ENCODE results near the gene FOCAD.
"Not testable (repeated sequence)": the region's sequence is repeated elsewhere in the genome, so short reads cannot be mapped to it uniquely, and the experiment has no call there.

The FOCAD gene

DNA sequence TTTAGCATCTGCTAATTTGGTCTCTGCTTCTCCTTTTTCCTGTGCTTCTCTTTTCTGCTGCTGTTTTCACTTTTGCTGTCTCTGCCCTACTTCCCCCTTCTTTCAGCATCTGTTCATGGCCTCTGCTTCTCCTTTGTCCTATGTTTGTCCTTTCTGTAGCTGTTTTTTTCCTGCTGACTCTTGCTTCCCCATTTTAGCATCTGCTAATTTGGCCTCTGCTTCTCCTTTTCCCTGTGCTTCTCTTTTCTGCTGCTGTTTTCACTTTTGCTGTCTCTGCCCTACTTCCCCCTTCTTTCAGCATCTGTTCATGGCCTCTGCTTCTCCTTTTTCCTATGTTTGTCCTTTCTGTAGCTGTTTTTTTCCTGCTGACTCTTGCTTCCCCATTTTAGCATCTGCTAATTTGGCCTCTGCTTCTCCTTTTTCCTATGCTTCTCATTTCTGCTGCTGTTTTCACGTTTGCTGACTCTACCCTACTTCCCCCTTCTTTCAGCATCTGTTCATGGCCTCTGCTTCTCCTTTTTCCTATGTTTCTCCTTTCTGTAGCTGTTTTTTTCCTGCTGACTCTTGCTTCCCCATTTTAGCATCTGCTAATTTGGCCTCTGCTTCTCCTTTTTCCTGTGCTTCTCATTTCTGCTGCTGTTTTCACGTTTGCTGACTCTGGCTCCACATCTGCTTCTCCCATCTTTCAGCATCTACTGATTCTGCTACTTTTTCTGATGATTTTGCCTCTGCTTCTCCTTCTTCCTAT lies 290.3 kb downstream of the FOCAD start:
- DNase-seq (ENCODE audit: low spot score), result not testable (repeated sequence)

DNA sequence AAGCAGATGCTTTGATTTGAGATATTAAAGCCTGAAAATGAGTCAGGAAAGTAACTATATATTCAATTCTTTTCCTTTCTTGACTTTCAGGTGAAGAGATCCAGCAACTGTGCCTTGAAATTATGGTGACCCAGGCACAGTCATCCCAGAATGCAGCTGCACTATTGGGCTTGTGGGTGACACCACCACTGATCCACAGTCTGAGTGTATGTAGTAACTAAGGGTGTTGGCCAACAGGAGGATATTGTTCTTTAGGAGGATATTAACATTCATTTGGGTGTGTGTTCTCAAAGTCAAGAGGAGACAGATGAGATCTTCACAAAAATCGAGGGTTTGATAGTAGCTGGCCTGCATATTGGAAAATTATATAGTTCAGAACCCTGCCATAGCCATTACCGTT lies 294.2 kb downstream of the FOCAD start:
- DNase-seq (ENCODE audit: low spot score), result no peak

DNA sequence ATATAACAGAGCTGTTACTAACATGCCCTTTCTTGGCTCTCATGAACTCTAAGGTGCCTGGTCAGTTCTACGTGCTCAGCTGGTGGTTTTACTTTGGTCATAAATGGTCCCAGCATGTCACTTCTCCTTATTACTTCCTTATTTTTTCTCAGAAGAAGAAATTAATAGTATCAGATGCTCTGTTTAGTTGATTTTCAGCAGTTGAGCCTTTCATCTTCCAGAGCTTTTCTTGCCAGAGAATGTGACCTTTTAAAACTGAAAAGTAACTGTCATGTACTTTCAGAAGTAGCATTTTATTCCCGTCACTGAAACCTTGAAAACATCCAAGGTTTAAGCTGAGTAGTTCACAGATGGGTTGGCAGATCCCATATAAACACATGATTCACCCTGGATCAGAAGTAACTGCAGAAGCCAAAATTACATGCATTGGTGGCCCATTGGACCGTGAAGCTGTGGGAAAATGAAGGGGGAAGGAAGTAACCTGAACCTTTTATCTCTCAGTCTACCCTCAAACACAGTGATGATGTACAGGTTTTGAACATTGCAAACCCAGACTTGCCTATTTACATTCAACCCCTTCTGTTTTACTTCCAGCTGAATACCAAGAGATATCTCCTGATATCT lies 296.9 kb downstream of the FOCAD start:
- peak; percentile 35 for DNase-seq (ENCODE audit: low spot score)

DNA sequence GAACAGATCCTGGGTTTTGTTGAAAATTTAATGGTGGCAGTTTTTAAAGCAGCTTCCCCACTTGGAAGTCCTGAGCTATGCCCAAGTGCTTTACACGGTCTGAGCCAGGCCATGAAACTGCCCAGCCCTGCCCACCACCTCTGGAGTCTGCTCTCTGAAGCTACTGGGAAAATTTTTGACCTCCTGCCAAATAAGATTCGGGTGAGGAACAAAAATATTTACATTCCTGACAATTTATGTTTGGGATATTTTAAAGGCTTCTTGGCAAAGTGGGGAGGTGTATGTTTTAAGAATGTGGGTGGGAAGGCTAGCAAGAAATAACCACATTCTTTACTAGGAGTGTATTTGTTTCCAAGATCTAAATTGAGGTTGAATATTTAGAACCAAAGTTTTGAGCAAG lies 297.4 kb downstream of the FOCAD start:
- DNase-seq (ENCODE audit: low spot score), result peak; percentile 35

DNA sequence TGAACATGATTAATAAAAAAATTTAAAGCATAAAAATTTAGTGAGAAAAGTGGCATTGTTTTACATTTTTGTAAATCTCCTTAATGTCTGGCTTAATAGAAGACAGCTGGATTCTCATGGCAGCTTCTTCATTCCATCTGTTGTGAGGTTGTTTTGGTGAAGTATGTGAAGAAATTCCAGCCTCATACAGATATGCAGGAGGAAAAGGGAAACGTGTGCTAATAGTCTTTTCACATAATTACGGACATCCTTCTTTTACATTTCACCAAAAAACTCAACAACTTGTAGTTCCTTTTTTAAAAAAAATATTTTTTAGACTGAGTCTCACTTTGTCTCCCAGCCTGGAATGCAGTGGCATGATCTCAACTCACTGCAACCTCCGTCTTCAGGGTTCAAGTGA lies 300.4 kb downstream of the FOCAD start:
- no peak for DNase-seq (ENCODE audit: low spot score)

DNA sequence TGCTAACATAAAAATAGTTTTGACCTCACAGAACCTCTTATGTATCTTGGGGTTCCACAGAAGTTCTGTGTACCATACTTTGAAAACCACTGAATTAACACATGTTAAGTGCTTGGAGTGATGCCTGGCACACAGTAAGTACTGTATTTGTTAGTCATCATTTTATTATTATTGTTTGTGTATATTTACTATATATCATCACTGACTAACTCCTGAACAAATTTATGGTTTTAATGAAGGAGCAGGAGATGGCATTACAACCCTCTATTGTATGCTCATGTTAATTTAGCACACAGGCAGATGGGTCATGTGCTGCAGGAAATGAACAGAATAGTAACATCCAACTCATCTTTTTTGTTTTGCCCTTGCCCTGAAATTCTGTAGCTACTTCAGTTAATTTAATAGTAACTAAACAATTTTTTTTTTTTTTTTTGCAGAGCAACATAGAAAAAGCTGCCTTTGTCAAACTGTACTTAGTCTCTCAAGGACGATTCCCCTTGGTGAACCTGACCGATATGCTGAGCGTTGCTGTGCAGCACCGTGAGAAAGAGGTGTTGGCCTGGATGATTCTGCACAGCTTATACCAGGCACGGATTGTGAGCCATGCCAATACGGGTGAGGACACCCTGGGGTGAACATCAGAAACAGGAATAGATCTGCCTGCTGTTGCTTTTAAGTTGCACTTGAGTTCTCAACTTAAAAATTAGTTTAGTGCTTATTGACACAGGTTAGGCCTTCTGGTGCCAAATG lies 302.0 kb downstream of the FOCAD start:
- no peak for DNase-seq (ENCODE audit: low spot score)

DNA sequence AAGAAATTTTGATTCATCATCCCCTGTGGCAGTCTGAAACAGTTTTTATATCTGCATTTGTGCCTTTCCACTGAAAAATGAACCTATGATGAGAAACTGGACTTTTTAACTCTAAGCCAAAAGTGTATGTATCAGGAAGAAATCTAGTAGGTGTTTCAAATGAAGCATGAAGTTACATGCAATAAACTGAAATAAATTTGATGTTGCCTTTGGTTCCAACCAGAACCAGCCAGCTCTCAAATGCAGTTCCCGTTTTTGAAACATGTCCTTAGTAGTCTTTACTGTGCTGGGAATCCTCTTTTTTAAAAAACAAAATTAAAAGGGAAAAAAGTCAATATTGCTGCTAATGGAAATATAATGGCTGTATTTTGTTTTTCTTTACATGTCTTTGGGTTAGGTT lies 303.5 kb downstream of the FOCAD start:
- DNase-seq (ENCODE audit: low spot score), result no peak

DNA sequence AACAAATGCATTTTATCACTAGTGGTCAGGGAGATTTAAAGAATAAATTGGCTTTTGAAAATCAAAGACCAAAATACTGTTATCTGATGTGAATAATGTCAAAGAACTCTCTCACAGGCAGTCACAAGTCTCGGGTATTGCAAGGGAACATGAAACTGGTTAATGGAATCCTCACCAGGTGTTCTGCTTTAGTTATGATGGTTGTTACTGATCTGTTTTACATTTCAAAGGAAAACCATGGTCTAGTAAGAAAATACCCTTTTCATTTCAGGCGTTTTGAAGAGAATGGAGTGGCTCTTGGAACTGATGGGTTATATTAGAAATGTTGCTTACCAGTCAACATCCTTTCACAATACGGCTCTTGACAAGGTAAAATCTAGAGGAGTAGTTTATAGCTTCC lies 304.0 kb downstream of the FOCAD start:
- no peak for DNase-seq (ENCODE audit: low spot score)

DNA sequence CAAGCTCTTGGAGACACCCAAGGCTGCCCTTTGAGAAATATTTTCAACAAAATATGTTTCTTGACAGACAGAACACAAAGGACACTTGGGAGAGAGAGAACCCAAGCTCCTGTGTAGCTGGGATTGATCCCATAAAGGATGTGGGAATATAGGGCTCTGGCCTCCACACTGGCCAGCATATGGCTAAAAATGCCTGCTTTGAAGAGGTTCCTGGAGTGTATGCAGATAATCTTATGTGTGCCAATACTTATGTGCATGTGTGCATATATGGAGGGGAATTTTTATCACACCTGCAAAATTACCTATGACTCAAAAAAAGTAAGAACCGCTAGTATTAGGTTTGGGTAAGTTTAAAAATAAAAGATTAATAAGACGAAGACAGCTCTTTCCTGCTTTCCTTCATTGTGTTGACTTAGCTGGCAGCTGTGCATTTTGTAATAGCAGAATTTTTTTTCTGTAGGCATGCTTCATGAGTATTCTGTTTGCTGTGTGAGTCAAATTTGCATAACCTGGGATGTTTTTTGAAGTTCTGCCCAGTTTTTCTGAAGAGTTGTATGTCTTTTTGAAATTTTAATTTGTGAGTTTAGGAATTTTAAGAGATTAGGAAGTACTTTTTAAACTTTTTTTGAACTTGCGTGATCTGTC lies 304.7 kb downstream of the FOCAD start:
- no peak for DNase-seq (ENCODE audit: low spot score)

DNA sequence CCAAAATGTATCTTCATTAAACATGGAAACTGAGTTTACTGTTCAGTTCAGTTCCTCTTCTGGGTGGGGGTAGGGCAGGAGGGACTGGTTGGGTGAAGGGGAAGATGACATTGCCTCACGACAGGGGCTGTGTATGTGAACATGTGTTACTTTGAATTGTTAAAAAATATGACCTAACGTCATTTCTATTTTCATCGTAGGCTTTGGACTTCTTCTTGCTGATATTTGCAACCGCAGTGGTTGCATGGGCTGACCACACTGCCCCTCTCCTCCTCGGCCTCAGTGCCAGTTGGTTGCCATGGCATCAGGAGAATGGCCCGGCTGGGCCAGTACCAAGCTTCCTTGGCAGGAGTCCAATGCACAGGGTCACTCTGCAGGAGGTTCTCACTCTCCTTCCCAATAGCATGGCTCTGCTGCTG lies 305.9 kb downstream of the FOCAD start:
- DNase-seq (ENCODE audit: low spot score), result no peak

DNA sequence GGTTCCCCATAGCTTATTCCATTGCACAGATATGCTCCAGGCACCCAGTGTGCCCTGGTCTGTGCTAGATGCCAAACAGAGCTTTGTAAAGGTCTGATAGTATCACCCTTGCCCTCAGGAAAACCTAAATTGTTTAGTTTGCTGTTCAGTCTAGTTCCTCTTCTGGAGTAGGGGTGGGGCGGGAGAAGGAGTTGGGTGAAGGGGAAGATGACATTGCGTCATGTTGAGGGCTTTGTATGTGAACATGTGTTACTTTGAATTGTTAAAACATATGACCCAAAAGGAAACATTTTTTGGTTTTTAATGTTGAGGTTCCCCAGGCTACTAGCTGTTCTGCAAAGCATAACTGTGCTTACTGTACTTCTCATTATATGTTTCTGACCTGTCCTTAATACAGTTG lies 306.8 kb downstream of the FOCAD start:
- no peak for DNase-seq (ENCODE audit: low spot score)

DNA sequence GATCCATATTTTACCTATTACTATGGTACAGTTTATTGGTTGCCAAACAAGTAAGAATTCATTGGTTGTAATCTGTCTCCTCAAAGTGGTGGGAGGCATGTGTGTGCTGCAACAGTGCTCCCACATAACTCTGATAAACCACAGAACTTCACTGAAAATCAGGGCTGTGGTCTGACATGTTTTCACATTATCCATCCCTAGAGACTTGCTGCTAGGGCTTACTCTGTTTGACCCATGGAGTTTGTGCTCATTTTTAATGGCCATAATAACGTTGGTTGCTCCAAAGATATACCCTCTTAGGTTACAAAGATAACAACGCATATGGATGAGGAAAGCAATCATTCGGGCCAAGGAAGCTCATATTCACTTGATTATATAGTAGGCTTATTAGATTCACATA lies 310.4 kb downstream of the FOCAD start:
- no peak for DNase-seq (ENCODE audit: low spot score)

DNA sequence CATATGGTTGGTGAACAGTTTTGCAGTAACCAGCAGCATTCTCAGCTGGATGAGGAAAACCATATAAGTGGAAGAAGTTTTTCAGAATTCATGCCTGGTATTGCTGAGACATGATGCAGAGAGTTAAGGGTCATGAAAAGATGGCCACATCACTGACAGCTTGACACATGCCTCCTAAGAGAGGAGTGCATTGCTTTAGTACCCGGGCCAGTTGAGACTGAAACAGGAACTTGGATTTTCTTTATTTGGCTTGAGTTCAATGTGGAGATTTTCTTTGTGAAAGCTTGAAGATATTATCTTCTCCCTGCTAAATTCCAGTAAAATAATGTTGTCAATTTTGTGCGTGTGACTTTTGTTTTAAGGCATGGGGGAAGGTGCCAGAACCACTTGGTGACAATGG lies 311.6 kb downstream of the FOCAD start:
- DNase-seq (ENCODE audit: low spot score), result no peak

DNA sequence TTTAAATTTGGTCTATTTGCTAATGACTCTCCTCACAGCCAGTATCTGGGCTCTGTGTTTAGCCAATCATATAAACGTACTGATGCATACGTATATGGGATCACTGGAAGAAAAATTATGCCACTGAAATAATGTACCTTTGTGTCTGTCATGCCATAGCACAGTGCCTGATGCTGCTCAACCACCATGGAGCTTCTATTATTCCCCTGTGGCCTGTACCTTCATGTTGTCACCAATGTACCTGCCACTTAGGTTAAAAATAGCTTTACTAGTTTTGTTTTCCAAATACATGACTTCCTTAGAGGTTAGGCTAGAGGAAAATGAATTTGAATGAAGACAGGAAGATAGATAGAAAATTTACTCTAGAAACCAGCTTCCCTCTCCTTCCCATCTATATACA lies 312.8 kb downstream of the FOCAD start:
- no peak for DNase-seq (ENCODE audit: low spot score)

DNA sequence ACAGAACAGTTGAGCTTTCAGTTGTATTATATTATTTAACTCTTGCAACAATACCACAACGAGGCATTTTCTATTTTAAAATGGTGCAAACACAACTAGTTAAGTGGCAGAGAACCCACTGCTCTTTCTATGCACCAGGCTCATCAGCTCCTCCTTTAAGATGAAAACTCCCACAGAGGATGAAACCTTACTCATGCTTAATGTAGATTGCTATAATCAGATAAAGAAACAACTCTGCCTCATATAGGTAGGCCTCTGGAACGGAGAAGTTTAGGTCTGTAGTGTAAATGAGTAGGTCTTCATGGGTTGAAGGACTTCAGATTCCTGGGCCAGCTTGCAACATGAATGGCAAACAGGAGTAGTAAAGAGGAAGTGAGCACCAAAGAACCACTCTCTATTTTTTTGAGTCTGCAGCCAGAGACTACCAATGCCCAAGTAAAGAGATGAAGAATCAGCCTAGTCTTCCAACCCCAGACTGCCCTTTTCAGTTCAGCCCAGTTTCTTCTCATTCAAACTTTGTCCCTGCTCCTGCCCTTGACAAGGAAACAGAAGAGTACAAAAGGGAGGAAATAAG lies 313.5 kb downstream of the FOCAD start:
- DNase-seq (ENCODE audit: low spot score), result no peak

DNA sequence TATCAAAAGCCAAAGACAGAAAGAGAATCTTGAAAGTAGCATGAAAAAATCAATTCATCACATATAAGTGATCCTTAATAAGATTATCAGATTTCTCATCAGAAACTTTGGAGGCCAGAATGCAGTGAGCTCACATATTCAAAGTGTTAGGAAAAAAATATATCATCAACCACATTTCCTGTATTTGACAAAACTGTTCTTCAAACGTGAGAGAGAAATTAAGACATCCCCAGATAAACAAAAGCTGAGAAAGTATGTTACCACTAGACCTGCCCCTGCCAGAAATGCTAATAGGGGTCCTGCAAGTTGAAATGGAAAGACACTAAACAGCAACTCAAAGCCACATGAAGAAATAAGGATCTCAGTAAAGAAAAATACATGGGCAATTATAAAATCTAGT lies 317.5 kb downstream of the FOCAD start:
- no peak for DNase-seq (ENCODE audit: low spot score)

DNA sequence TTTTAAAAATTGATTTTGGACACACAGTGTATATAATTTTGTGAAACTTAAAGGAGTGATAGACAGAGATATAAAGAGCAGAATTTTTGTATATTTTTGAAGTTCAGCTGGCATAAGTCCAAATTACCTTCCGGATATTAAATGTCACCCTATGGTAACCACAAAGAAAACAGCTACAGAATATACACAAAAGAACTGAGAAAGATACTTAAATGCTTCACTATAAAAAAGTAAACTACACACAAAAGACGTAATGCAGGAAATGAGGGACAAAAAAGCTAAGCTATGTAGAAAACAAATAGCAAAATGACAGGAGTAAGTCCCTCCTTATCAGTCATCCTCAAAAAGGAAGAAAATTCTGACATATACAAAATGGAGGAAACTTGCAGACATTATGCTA lies 318.0 kb downstream of the FOCAD start:
- DNase-seq (ENCODE audit: low spot score), result no peak

DNA sequence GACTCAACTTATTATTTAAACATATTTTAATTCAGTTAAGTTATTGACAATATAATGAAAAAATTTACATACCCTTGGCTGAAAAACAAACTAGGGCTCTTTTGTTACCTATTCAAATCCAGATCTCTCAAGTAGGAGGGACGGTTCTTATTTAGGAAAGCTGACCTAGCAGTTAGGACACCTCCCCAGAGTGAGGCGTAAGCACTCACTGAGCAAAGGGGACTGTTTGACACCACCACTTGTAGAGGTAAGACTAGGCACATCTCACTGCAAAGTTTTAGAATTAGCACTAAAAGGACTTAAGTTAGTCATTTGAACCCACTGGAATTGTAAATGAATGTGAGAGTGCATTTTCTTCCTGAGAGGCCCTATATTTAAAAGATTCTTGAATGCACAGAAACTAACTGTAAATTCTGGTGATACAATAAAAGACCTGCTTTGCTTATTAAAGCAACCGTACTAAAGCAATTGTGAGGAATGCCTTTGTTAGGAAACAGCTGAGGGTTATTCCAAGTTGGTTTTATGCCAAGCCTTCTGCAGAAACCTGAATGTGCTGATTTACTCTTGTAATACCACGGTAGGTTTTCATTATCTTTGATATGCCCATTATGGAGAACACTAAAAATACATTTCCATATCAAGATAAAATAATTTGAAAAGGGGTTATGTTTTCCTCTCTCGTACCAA lies 331.2 kb downstream of the FOCAD start:
- no peak for DNase-seq (ENCODE audit: low spot score)

DNA sequence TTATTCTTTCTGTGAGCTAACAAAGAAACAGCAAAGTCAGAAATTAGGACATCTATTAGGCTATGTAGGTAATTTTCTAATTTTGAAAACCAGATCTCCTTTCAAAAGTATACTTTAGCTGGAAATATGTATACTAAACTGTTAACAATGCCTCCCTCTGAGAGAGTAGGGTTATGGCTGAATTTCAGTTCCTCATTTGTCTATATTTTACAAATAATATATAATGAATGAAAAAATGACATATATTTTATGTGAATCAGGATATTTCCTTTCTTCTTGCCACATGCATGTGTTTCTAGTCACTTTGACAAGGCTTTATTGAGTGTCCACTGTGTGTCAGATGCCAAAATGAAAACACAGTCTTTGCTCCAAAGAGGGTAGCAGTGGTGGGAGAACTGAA lies 331.9 kb downstream of the FOCAD start:
- no peak for DNase-seq (ENCODE audit: low spot score)

DNA sequence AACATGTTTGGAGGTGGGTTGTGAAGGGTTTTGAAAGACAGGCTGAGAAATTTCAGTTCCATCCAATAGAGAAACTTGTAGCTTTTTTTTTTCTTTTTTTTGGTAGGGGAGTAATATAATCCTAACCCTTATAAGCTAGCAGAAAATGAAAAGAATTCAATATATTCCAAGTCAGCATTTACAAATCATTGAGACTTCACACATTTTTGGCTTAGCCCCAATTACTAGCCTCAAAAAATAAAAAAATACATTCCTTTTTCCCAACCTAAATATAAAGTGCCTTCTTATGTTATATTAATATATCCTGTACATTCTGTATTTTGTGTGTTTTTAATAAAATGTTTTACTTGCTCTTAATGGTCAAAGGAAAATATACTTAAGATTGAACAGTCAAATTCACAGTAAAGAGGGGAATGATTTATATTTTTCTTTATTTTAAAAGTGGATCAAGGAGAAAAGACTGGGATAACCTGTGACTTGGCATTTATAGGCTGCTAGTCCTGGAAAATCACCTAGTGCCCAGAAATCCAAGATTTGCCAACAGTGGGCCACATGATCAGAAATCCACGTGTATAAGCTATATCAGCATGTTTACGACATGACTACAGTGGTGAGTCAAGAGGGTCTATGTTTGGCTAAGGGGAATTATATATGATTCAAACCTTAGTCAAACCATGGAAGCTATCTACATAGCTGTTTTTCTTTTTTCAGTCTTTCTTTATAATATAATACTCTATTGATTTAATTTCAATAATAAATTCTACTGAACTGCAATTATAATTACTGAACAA lies 332.8 kb downstream of the FOCAD start:
- peak; percentile 29 for DNase-seq (ENCODE audit: low spot score)

DNA sequence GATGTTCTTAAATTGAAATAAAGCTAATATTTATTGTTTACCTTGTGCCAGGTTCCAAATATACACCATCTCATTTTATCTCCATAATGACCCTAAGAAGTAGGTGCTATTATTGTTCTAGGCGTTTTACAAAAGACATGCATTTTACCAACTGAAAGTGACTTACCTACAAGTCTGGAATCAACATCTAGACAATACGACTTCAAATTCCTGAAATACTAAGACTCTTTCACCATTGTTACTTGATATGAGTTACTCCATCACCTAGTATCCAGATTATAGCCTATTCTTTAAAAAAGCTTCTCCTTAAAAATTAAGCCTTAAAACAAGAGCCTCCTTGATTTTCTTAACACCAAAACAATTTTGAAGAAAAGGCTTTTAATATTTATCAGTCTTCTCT lies 334.1 kb downstream of the FOCAD start:
- DNase-seq (ENCODE audit: low spot score), result no peak
